Coronary artery (tissue), 2 donors: Measurements from ENCODE around the gene GTPBP6.
"Not testable (repeated sequence)": the region's sequence is repeated elsewhere in the genome, so short reads cannot be mapped to it uniquely, and the experiment has no call there.

Experiments
- DNase-seq: peaks from one replicate; pipeline ENCODE4 v3.0.0-alpha.2; 2017; ENCODE audit warnings: low spot score
- H3K27ac ChIP-seq, 2 donors: fragments of 200-600 bp; sonication (generic); one replicate each; pipeline ENCODE4 v1.5.1; 2016 to 2019
- H3K4me3 ChIP-seq: fragments of 200-600 bp; sonication (generic); 2 replicates; pipeline ENCODE4 v1.5.1; 2016; ENCODE audit warnings: mild to moderate bottlenecking, moderate library complexity
- CTCF ChIP-seq: fragments of 200-600 bp; sonication (generic); IDR thresholded peaks from one replicate; pipeline ENCODE4 v1.5.1; 2019; ENCODE audit warnings: antibody characterized with exemption

The GTPBP6 gene

GRCh38 chrX:333611-334311 is 15.2 kb upstream of the GTPBP6 start:
- no peak for DNase-seq
- TF ChIP-seq CTCF = no peak
- Histone ChIP-seq H3K4me3 (no peak overlapping the region), H3K27ac (no peak overlapping the region)

- DNase-seq = no peak
- Histone ChIP-seq H3K27ac (no peak overlapping the region), H3K4me3 (no peak overlapping the region)
- no peak for TF ChIP-seq CTCF
Measured at GRCh38 chrX:332916-333610, 14.5 kb upstream of the GTPBP6 start.

- H3K27ac ChIP-seq = no peak overlapping the region
- DNase-seq = no peak
- H3K4me3 ChIP-seq = no peak overlapping the region
- no peak for TF ChIP-seq CTCF
Measured at GRCh38 chrX:332496-332860, 13.9 kb upstream of the GTPBP6 start.

GRCh38 chrX:331825-332495 is 13.4 kb upstream of the GTPBP6 start:
- DNase-seq = no peak
- TF ChIP-seq CTCF = no peak
- Histone ChIP-seq H3K27ac (no peak overlapping the region), H3K4me3 (peak overlapping the region; percentile 52)

GRCh38 chrX:331151-331824 is 12.7 kb upstream of the GTPBP6 start:
- DNase-seq = no peak

GRCh38 chrX:330726-331150 is 12.1 kb upstream of the GTPBP6 start:
- no peak for TF ChIP-seq CTCF
- Histone ChIP-seq H3K27ac (no peak overlapping the region), H3K4me3 (peak overlapping the region; percentile 52)
- DNase-seq = no peak

More at GRCh38 chrX:331151-331824, 12.7 kb upstream of the GTPBP6 start:
- no peak for TF ChIP-seq CTCF
- peak overlapping the region; percentile 52 for H3K4me3 ChIP-seq
- no peak overlapping the region for H3K27ac ChIP-seq

GRCh38 chrX:330141-330725 is 11.6 kb upstream of the GTPBP6 start:
- not testable (repeated sequence) for H3K4me3 ChIP-seq, DNase-seq, H3K27ac ChIP-seq
